H1 (cell line): Measurements from ENCODE around the gene JUN.

ENCODE experiments used
- CTCF ChIP-seq, 3 experiments: IDR thresholded peaks; 1 replicate in 2 of 3; 2 replicates in 1 of 3; pipeline versions ENCODE4 v1.5.1 to v1.6.1; 2011; ENCODE audit warnings: low read length in 3 of 3, mild to moderate bottlenecking in 3 of 3, inconsistent platforms in 2 of 3, low read depth in 1 of 3, moderate library complexity in 1 of 3; ENCODE audit not compliant: insufficient read depth in 1 of 3; ENCODE audit errors: control extremely low read depth in 1 of 3
- EGR1 ChIP-seq: IDR thresholded peaks from 2 replicates; pipeline ENCODE4 v1.6.1; 2011; ENCODE audit warnings: low read depth, low read length, borderline replicate concordance
- EZH2 ChIP-seq: fragments of 200-600 bp; sonication (generic); IDR thresholded peaks from 2 replicates; pipeline ENCODE4 v1.7.1; 2012; ENCODE audit warnings: low read depth, mild to moderate bottlenecking, moderate library complexity, low read length, inconsistent platforms; ENCODE audit not compliant: severe bottlenecking
- POLR2A ChIP-seq, 2 experiments: IDR thresholded peaks; 1 replicate in 1 of 2; 2 replicates in 1 of 2; pipeline ENCODE4 v1.6.1; 2011; ENCODE audit warnings: low read depth in 2 of 2, low read length in 2 of 2, mild to moderate bottlenecking in 2 of 2; ENCODE audit errors: control extremely low read depth in 1 of 2
- SP1 ChIP-seq: IDR thresholded peaks from 2 replicates; pipeline ENCODE4 v1.6.1; 2011; ENCODE audit warnings: low read depth, low read length

- TF ChIP-seq CTCF (IDR thresholded peaks at IDR 0.05; ENCODE audit: control extremely low read depth in 1 of 3, insufficient read depth in 1 of 3, low read depth in 1 of 3, low read length in 3 of 3) (no peak), SP1 (no peak), EGR1 (no peak), POLR2A (IDR thresholded peaks at IDR 0.05; ENCODE audit: control extremely low read depth in 1 of 2, low read depth in 2 of 2, low read length in 2 of 2) (peak; percentile 41 to 67), EZH2 (no peak)
These were observed 2.9 kb downstream of the JUN start for GRCh38 chr1:58780836-58781452.
